SK-N-SH treated with all-trans-retinoic acid at 6 μM for 48 hours (cell line): Measurements from ENCODE around the gene LYPLA2.
A peak's percentile ranks its signal among the peaks of the same experiment; 100 is the strongest.
"Not testable (repeated sequence)": the region's sequence is repeated elsewhere in the genome, so short reads cannot be mapped to it uniquely, and the experiment has no call there.

Experiments
- ATAC-seq: fragments of 200-7000 bp; cut with Tn5 transposase; 3 replicates; pipeline ENCODE4 v1.9.1; 2020; ENCODE audit warnings: mild to moderate bottlenecking, moderate library complexity
- ARNTL ChIP-seq: fragments of 450-650 bp; formaldehyde crosslinking; IDR thresholded peaks from 2 replicates; pipeline ENCODE4 v1.5.0; 2020; ENCODE audit warnings: low read depth, mild to moderate bottlenecking, moderate library complexity, borderline replicate concordance
- CREB5 ChIP-seq: fragments of 250-450 bp; sonication (Bioruptor Pico); IDR thresholded peaks from 2 replicates; pipeline ENCODE4 v1.5.1; 2020; ENCODE audit warnings: low read depth, mild to moderate bottlenecking, moderate library complexity
- CSDC2 ChIP-seq: fragments of 250-450 bp; sonication (Bioruptor Pico); IDR thresholded peaks from 2 replicates; pipeline ENCODE4 v1.5.0; 2020; ENCODE audit warnings: mild to moderate bottlenecking, moderate library complexity
- CSRNP3 ChIP-seq: fragments of 250-450 bp; sonication (Bioruptor Pico); IDR thresholded peaks from 2 replicates; pipeline ENCODE4 v1.5.1; 2021; ENCODE audit warnings: mild to moderate bottlenecking, moderate library complexity
- ESRRG ChIP-seq: fragments of 250-450 bp; sonication (Bioruptor Pico); IDR thresholded peaks from 2 replicates; pipeline ENCODE4 v1.6.1; 2021; ENCODE audit warnings: mild to moderate bottlenecking
- GLIS3 ChIP-seq: fragments of 250-450 bp; sonication (Bioruptor Pico); IDR thresholded peaks from 2 replicates; pipeline ENCODE4 v1.5.0; 2020; ENCODE audit warnings: mild to moderate bottlenecking, moderate library complexity
- ISL1 ChIP-seq: fragments of 250-450 bp; sonication (Bioruptor Pico); IDR thresholded peaks from 2 replicates; pipeline ENCODE4 v2.1.2; 2022; ENCODE audit warnings: mild to moderate bottlenecking, moderate library complexity
- OSR1 ChIP-seq: fragments of 250-450 bp; sonication (Bioruptor Pico); IDR thresholded peaks from 2 replicates; pipeline ENCODE4 v1.8.0; 2022; ENCODE audit warnings: moderate library complexity, mild to moderate bottlenecking, inconsistent platforms
- PATZ1 ChIP-seq: fragments of 250-450 bp; sonication (Bioruptor Pico); IDR thresholded peaks from 2 replicates; pipeline ENCODE4 v1.8.0; 2020; ENCODE audit warnings: mild to moderate bottlenecking, moderate library complexity, borderline replicate concordance
- POU6F1 ChIP-seq: fragments of 250-450 bp; sonication (Bioruptor Pico); IDR thresholded peaks from 2 replicates; pipeline ENCODE4 v1.8.0; 2021; ENCODE audit warnings: low read depth, mild to moderate bottlenecking, moderate library complexity, borderline replicate concordance
- PPARA ChIP-seq: fragments of 250-450 bp; sonication (Bioruptor Pico); IDR thresholded peaks from 2 replicates; pipeline ENCODE4 v1.5.0; 2020; ENCODE audit warnings: mild to moderate bottlenecking, borderline replicate concordance
- RARB ChIP-seq: fragments of 250-450 bp; sonication (Bioruptor Pico); IDR thresholded peaks from 2 replicates; pipeline ENCODE4 v1.8.0; 2021; ENCODE audit warnings: mild to moderate bottlenecking, moderate library complexity
- SNAI2 ChIP-seq: fragments of 250-450 bp; sonication (Bioruptor Pico); IDR thresholded peaks from 2 replicates; pipeline ENCODE4 v1.5.0; 2020; ENCODE audit warnings: mild to moderate bottlenecking, moderate library complexity
- TCF4 ChIP-seq: fragments of 250-450 bp; sonication (Bioruptor Pico); IDR thresholded peaks from 2 replicates; pipeline ENCODE4 v1.8.0; 2021; ENCODE audit warnings: mild to moderate bottlenecking, moderate library complexity, borderline replicate concordance
- TOX ChIP-seq: fragments of 250-450 bp; sonication (Bioruptor Pico); IDR thresholded peaks from 2 replicates; pipeline ENCODE4 v1.8.0; 2021; ENCODE audit warnings: mild to moderate bottlenecking, moderate library complexity, borderline replicate concordance
- TSHZ2 ChIP-seq: fragments of 250-450 bp; sonication (Bioruptor Pico); IDR thresholded peaks from 2 replicates; pipeline ENCODE4 v1.5.0; 2020; ENCODE audit warnings: mild to moderate bottlenecking, moderate library complexity
- ZC3H10 ChIP-seq: fragments of 250-450 bp; sonication (Bioruptor Pico); IDR thresholded peaks from 2 replicates; pipeline ENCODE4 v1.5.1; 2021; ENCODE audit warnings: mild to moderate bottlenecking, moderate library complexity
- ZFP3 ChIP-seq: fragments of 250-450 bp; sonication (Bioruptor Pico); IDR thresholded peaks from 2 replicates; pipeline ENCODE4 v1.5.0; 2020; ENCODE audit warnings: mild to moderate bottlenecking, moderate library complexity
- ZFP30 ChIP-seq: fragments of 450-650 bp; formaldehyde crosslinking; IDR thresholded peaks from 2 replicates; pipeline ENCODE4 v1.5.0; 2022; ENCODE audit warnings: mild to moderate bottlenecking, moderate library complexity
- ZNF565 ChIP-seq: fragments of 450-650 bp; formaldehyde crosslinking; conservative IDR thresholded peaks from 2 replicates; pipeline ENCODE4 v1.5.0; 2020; ENCODE audit warnings: low read depth, mild to moderate bottlenecking, moderate library complexity
- ZNF70 ChIP-seq: fragments of 450-650 bp; formaldehyde crosslinking; IDR thresholded peaks from 2 replicates; pipeline ENCODE4 v1.5.0; 2020; ENCODE audit warnings: mild to moderate bottlenecking, moderate library complexity
- ZNF8 ChIP-seq: fragments of 450-650 bp; formaldehyde crosslinking; IDR thresholded peaks from 2 replicates; pipeline ENCODE4 v1.5.0; 2020; ENCODE audit warnings: mild to moderate bottlenecking, moderate library complexity

LYPLA2 gene

GRCh38 chr1:23777979-23778814 is 12.7 kb upstream of the LYPLA2 start, which contains the start of gene PITHD1:
Gene PITHD1 (plus strand): TSS chr1:23778418. CDS start chr1:23778516, 98 bp downstream.
- TF ChIP-seq ZFP30 (CRISPR knock-in tag) = no peak
- TF ChIP-seq ZFP3 (CRISPR knock-in tag) = no peak
- TF ChIP-seq ZNF565 (CRISPR knock-in tag) = no peak
- no peak for TF ChIP-seq TOX
- TF ChIP-seq RARB = no peak
- TF ChIP-seq TSHZ2 (CRISPR knock-in tag) = no peak
- TF ChIP-seq ZNF70 (CRISPR knock-in tag) = no peak
- no peak for TF ChIP-seq CSRNP3 (CRISPR knock-in tag)
- TF ChIP-seq ESRRG = no peak
- no peak for TF ChIP-seq SNAI2 (CRISPR knock-in tag)
- no peak for TF ChIP-seq ZNF8 (CRISPR knock-in tag)
- TF ChIP-seq, all 23 proteins: peak for 0
- peak; percentile 86 for ATAC-seq

- ATAC-seq = no peak
- no peak for TF ChIP-seq ZFP30 (CRISPR knock-in tag)
- TF ChIP-seq CREB5 (CRISPR knock-in tag) = no peak
- no peak for TF ChIP-seq CSDC2 (CRISPR knock-in tag)
- no peak for TF ChIP-seq GLIS3
- TF ChIP-seq TSHZ2 (CRISPR knock-in tag) = no peak
- no peak for TF ChIP-seq ZC3H10 (CRISPR knock-in tag)
- TF ChIP-seq PATZ1 = no peak
- TF ChIP-seq TCF4 (CRISPR knock-in tag) = no peak
- no peak for TF ChIP-seq PPARA (CRISPR knock-in tag)
- no peak for TF ChIP-seq ZFP3 (CRISPR knock-in tag)
- no peak for TF ChIP-seq TOX
- TF ChIP-seq OSR1 (CRISPR knock-in tag) = no peak
- TF ChIP-seq ZNF8 (CRISPR knock-in tag) = no peak
- no peak for TF ChIP-seq ESRRG
- no peak for TF ChIP-seq ISL1 (CRISPR knock-in tag)
- TF ChIP-seq CSRNP3 (CRISPR knock-in tag) = no peak
- no peak for TF ChIP-seq RARB
- no peak for TF ChIP-seq POU6F1 (CRISPR knock-in tag)
- no peak for TF ChIP-seq ARNTL (CRISPR knock-in tag)
- no peak for TF ChIP-seq SNAI2 (CRISPR knock-in tag)
- TF ChIP-seq, all 23 proteins: peak for 0
Observed at GRCh38 chr1:23779826-23780371, 11.0 kb upstream of the LYPLA2 start.

- ATAC-seq = not testable (repeated sequence)
Observed at GRCh38 chr1:23783141-23783540, 7.8 kb upstream of the LYPLA2 start.
